ENCODE measurements around the gene SPOCK1. TPM values are rescaled to one million over a fixed set of nuclear protein-coding genes. Genes with fewer than 3 reads are reported as not detected.

SPOCK1 gene
- total RNA-seq, 1 donor from 2014 or later = 28.6 TPM

DNA sequence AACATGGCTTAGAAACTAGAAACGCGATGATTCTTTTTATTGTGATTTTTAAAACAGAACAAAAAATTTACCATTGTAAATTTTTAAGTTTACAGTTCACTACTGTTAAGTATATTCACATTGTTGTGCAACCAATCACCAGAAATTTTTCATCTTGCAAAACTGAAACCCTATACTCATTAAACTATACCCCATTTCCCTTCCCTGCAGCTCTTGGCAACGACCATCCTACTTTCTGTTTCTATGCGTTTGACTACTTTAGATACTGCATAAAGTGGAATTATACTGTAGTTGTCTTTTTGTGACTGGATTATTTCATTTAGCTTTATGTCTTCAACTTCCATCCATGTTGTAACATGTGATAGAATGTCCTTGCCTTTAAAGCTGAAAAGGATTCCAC lies 52.5 kb downstream of the SPOCK1 start:
- no peak for DNase-seq
- Histone ChIP-seq H3K4me3 (no peak overlapping the region), H3K9me3 (replicated peaks) (no peaks in the 10 kb centered on the region), H3K27me3 (ENCODE audit: low read depth) (peaks cover 26% of the 10 kb centered on the region), H3K27ac (replicated peaks) (no peak overlapping the region), H3K36me3 (no peaks in the 10 kb centered on the region), H3K4me1 (peaks cover 4% of the 10 kb centered on the region)
- TF ChIP-seq, protein P1, sequence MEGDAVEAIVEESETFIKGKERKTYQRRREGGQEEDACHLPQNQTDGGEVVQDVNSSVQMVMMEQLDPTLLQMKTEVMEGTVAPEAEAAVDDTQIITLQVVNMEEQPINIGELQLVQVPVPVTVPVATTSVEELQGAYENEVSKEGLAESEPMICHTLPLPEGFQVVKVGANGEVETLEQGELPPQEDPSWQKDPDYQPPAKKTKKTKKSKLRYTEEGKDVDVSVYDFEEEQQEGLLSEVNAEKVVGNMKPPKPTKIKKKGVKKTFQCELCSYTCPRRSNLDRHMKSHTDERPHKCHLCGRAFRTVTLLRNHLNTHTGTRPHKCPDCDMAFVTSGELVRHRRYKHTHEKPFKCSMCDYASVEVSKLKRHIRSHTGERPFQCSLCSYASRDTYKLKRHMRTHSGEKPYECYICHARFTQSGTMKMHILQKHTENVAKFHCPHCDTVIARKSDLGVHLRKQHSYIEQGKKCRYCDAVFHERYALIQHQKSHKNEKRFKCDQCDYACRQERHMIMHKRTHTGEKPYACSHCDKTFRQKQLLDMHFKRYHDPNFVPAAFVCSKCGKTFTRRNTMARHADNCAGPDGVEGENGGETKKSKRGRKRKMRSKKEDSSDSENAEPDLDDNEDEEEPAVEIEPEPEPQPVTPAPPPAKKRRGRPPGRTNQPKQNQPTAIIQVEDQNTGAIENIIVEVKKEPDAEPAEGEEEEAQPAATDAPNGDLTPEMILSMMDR (IDR thresholded peaks at IDR 0.05; ENCODE audit: borderline replicate concordance) = no peak
- intact Hi-C loops (cut with micrococcal nuclease) = no loop called here

DNA sequence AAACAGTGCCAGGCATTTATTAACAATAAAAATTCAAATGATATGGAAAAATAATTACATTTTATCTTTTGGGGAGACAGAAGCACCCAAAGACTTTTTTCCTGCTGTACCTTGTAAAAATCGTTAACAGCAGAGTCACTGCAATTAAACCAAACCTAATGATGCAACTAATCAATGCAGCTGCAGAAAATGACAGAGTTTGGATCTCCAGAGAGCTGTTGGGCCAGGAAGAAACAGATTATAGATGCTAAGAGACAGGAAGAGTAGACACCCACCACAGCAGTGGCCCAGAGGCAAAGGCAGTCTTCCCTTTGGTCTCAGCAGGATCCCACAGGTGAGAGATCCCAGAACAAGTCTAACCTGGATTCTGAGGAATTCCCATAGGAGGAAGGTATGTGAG lies 53.0 kb downstream of the SPOCK1 start:
- Histone ChIP-seq H3K36me3 (no peaks in the 10 kb centered on the region), H3K27me3 (ENCODE audit: low read depth) (peaks cover 26% of the 10 kb centered on the region), H3K9me3 (replicated peaks) (no peaks in the 10 kb centered on the region), H3K27ac (replicated peaks) (no peak overlapping the region), H3K4me3 (no peak overlapping the region), H3K4me1 (peaks cover 4% of the 10 kb centered on the region)
- TF ChIP-seq, protein P1 (IDR thresholded peaks at IDR 0.05; ENCODE audit: borderline replicate concordance) = no peak
- no peak for DNase-seq
- intact Hi-C loops (cut with micrococcal nuclease) = no loop called here

DNA sequence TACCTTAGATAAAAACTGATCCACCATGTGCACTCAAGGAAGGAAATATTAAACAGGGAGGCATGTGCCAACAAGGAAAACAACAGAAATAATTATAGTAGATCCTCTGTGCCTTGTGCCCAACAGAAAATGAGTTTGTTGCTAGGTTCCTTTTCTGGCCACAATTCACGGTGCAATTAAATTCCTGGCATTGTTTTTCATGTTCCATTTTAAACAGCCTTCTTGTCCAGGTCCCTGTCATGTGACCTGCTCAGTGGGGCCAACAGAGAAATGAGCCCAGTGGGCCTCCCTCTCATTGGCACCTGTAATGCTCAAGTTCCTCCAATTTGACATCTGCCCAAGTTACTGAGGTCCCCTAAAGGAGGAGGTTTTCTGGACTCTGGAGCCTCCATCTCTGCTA lies 56.5 kb downstream of the SPOCK1 start:
- no peak for DNase-seq
- Histone ChIP-seq H3K9me3 (replicated peaks) (no peaks in the 10 kb centered on the region), H3K27me3 (ENCODE audit: low read depth) (peaks cover 30% of the 10 kb centered on the region), H3K36me3 (no peaks in the 10 kb centered on the region), H3K27ac (replicated peaks) (no peak overlapping the region), H3K4me3 (no peak overlapping the region), H3K4me1 (peaks cover 4% of the 10 kb centered on the region)
- TF ChIP-seq, protein P1 (IDR thresholded peaks at IDR 0.05; ENCODE audit: borderline replicate concordance) = no peak
- intact Hi-C loops (cut with micrococcal nuclease) = no loop called here

DNA sequence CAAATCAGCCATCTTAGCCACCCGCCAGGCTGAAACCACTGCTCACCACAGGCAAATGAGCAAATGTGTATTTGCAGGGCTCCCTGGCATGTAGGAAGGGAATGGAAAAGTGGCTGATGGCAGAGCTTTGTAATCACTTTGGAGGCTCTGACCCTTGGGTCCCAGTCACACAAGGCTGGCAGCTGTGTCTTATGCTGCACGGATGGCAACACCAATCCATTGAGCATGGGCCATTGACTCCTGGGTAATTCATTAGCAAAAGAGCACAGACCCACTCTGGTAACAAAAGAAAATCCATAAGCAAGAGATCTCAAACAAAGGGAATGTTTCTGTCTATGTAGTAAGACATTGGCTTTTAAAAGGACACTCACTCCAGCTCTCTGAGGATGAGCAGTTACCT lies 57.6 kb downstream of the SPOCK1 start:
- DNase-seq = no peak
- H3K9me3 ChIP-seq (replicated peaks) = no peaks in the 10 kb centered on the region
- H3K4me1 ChIP-seq = peaks cover 4% of the 10 kb centered on the region
- intact Hi-C loops (cut with micrococcal nuclease) = no loop called here
- H3K27me3 ChIP-seq (ENCODE audit: low read depth) = peaks cover 35% of the 10 kb centered on the region
- no peaks in the 10 kb centered on the region for H3K36me3 ChIP-seq
- H3K27ac ChIP-seq (replicated peaks) = no peak overlapping the region
- H3K4me3 ChIP-seq = no peak overlapping the region
- TF ChIP-seq, protein P1 (IDR thresholded peaks at IDR 0.05; ENCODE audit: borderline replicate concordance) = no peak

DNA sequence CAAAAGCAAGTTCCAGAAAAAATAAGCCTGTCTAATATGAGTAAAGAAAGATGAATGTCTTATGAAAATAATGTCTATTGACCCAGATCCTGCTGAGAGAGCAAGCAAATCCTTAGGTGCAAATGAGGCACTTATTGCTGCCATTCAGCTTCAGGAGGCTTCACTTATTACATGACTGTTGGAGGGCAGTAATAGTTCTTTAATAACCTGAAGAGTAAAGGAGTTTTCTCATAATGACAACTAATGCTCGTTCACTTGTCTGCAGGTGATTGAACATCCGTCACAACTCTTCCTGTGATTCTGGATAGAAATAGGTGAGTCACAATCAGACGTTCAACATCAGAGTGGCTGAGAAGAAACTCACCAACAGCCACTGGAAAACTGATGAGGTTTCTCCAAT lies 58.3 kb downstream of the SPOCK1 start:
- Histone ChIP-seq H3K27me3 (ENCODE audit: low read depth) (peaks cover 42% of the 10 kb centered on the region), H3K4me3 (no peak overlapping the region), H3K36me3 (no peaks in the 10 kb centered on the region), H3K9me3 (replicated peaks) (no peaks in the 10 kb centered on the region), H3K4me1 (peaks cover 4% of the 10 kb centered on the region), H3K27ac (replicated peaks) (no peak overlapping the region)
- TF ChIP-seq, protein P1 (IDR thresholded peaks at IDR 0.05; ENCODE audit: borderline replicate concordance) = no peak
- intact Hi-C loops (cut with micrococcal nuclease) = no loop called here
- DNase-seq = no peak

DNA sequence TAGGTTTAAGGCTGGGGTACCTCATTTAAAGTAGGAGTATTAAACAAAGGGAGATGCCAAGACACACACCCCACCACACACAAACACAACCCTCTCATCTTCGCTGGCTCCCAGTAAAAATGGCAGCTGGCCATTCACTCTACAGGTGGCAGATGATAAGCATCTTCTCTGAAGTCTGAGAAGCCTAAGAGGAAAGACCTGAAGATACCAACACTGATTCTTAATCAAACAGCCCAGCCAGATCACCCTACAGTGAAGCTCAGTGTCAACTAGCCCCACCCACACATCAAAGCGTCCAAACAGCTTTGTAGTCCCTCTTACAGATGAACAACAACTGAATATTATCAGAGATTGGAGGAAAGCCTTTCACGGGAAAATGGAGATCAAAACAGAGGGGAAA lies 59.5 kb downstream of the SPOCK1 start:
- TF ChIP-seq, protein P1 (IDR thresholded peaks at IDR 0.05; ENCODE audit: borderline replicate concordance) = no peak
- H3K4me3 ChIP-seq = no peak overlapping the region
- no peak for DNase-seq
- H3K9me3 ChIP-seq (replicated peaks) = no peaks in the 10 kb centered on the region
- peaks cover 4% of the 10 kb centered on the region for H3K4me1 ChIP-seq
- intact Hi-C loops (cut with micrococcal nuclease) = no loop called here
- H3K27ac ChIP-seq (replicated peaks) = no peak overlapping the region
- H3K27me3 ChIP-seq (ENCODE audit: low read depth) = peaks cover 41% of the 10 kb centered on the region
- no peaks in the 10 kb centered on the region for H3K36me3 ChIP-seq

All from left ventricle myocardium inferior (tissue), 1 donor.